GM21786 (cell line): ENCODE results near the gene HOXC4.
"Not testable (repeated sequence)": the region's sequence is repeated elsewhere in the genome, so short reads cannot be mapped to it uniquely, and the experiment has no call there.

ENCODE experiments used
- ATAC-seq: cut with Tn5 transposase; IDR thresholded peaks from one replicate; pipeline ENCODE4 v1.9.1; 2021; ENCODE audit not compliant: unreplicated experiment

The HOXC4 gene

DNA sequence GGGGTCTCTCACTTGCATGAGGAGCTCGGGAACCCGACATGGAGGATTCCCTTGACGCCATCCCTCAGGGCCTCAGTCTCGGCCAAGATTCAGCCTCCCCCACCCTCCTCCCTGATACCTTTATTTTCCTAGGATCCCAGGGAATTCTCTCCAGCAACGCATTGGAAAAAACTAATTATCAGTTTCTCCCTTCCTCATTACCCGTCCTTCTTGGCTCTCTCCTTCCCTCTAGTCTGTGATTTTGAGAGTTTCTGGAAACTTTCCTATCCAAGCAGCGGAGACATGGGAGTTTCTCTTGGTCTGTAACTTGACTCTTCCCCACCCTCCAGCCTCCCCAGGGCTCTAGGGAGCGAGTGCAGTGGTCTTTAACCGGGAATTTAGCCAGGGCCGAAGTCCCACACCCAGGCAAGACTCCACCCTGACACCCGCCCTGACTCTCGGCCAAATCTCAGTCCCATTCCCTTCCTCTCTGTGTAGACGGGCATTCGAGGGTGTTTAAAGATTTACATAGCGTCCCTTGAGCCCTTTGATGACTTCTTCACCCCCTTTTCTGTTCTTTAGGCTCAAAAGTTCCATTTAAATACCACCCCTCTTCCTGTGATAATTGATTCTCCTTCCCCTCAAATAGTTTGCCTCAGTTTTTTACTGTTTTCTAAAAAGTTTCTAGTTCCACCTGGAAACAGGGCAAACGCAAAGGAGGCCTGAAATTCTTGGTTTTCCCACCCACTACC, 14.1 kb upstream of the HOXC4 start:
- ATAC-seq, result no peak

DNA sequence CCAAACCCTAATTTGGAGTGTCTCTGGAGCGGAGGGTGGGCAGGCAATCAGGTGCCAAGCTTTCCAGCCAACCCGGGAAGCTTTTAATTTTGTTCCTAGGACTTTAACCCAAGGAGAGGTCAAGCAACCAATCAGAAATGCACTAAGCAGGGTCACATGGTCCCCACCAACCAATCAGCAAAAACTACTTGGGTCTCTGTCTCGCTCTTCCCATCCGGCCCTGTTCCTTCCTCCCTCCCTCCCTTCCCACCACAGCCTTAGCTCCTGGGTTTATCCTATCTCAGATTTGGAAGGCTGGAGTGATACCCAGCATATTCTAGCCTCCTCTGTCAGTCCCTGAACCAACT, 13.5 kb upstream of the HOXC4 start:
- no peak for ATAC-seq

DNA sequence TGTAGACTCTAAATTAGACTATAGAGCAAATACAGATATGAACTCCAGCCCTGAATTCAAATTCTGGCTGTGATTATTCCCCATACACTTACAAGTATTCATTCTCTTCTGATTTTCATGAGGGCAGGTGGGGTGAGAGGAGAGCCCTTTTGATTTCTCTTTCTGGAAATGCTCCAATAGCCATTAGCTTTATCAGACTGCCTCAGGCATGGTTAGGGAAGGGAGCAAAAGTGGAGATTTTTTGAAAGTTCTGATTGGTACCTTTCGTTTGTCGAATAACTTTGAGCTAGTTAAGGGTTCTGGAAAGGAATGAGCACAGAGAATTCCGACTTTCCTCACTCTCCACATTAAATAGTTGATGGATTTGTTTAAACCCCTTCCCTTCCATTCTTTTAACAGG, 13.0 kb upstream of the HOXC4 start:
- ATAC-seq, result no peak

DNA sequence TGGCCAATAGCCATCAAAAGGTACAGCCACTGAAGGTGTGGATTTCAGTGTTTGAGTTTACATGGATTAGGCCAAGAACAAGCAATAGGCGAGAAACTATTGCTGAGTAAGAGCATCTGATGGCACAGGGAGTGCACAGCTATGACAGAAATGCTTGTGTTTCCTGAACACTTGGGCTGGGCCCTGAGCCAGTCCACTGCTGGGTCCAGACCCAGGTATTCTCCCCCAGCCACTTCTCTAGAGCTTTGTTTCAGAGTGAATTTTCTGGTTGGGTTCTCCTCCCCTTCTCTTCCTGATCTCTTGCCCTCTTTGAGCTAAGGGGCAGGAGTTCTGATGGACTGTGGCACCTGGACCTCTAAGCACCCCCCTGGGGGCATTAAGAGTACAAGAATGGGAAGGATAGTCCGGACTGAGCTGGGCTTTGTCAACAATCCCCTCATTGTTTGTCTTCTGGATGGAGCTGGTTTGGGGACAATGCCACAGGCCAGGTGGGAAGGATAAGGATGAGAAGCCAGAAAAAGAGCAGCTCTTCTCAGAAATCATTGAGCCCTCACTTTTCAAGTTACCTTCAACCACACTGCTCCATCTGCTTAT, 12.4 kb upstream of the HOXC4 start:
- no peak for ATAC-seq

DNA sequence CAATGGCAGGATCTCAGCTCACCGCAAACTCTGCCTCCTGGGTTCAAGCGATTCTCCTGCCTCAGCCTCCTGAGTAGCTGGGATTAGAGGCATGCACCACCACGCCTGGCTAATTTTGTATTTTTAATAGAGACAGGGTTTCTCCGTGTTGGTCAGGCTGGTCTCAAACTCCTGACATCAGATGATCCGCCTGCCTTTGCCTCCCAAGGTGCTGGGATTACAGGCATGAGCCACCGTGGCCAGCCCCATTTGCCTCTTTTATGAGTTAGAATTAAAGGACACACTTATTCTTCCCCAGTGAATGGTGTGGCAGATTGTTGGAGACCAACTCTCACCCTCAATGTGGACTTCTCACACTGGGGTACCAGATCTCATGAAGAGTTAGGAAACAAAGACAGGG, 11.6 kb upstream of the HOXC4 start:
- ATAC-seq, result not testable (repeated sequence)

DNA sequence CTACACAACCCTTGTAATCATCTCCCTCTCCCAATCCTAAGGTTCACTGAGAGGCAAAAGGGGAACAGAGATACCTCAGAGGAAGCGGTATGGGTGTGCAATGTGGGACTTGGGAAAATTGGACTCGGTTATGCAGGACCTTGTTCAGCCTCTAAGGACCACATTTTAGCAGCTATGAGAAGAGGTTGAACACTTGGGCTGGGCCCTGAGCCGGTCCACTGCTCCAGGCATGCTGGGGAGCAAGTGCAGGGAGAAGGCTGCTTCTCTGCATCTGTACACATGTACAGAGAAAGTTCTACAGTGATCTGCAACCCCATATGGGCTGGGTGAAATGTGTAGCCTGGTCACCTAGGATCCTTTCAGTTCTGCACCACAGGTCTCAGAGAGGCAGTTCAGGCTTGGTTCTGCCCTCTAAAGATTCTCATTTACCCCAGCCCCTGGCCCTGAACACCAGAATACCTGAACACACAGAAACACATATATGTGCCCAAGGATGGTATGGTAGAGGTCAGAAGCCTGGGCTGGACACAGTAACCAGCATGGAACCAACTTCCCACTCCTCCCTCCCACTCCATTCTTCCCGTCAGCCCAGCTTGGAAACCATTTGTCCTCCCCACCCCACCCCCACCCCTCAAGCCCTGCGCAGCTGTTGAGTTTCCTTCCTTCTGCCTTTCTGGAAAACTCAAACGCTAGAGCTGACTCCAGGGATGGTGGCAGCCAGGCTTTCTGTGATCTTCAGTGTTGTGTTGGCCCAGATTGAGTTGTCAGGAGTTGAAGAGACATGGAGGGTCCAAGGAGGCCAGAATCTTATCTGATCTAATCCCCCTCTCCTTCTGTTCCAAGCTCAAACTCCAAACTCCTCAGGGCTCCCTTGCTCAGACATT, 10.4 kb upstream of the HOXC4 start:
- ATAC-seq, result no peak

DNA sequence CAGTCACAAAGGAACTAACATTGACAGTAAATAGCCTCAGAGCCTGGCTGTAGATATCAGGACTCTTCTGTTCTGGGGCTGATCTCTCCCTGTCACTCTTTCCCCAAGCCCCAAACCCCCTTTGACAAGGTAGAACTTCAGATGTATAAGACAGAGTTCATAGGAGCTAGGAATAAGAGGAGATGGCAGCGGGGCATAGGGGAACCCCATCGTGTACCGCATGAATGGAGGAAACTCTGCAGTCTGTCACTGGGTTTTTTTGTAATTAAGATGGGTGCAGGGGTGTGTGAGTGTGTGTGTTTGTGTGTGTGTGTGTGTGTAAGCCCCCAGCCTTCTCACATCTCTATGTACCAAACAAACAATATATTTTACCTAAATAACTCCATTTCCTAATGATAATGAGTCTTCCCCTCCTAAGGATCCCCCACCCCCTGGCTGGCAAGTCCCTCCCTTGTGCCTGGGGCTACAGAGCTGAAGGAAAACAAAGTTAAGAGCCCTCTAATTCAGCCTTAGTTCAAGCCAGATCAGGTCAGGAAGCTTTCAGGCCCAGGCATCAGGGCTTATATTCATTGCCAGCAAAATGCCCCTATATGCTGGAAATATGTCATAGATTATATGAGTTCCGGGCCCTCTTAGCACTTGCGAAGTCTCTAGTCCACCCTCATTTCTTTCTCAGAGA, 9.1 kb upstream of the HOXC4 start:
- ATAC-seq, result no peak

DNA sequence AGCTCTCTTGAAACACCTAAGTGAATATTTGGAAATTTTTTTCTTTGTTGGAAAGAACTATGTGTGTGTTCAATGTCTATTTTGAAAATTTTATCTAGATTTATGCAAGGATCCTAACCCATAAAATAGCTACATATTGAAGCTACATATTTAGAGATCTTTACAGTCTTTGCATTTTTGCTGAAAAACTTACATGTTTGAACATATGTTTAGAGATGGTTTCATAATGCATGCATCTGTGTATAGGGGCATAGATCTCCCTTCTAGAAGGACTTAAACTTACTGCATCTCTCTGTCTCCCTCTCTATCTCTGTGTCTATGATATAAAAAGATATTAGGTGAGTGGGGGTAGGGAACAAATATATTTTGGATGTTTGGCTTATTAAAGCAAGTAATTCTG, 8.2 kb upstream of the HOXC4 start:
- no peak for ATAC-seq

DNA sequence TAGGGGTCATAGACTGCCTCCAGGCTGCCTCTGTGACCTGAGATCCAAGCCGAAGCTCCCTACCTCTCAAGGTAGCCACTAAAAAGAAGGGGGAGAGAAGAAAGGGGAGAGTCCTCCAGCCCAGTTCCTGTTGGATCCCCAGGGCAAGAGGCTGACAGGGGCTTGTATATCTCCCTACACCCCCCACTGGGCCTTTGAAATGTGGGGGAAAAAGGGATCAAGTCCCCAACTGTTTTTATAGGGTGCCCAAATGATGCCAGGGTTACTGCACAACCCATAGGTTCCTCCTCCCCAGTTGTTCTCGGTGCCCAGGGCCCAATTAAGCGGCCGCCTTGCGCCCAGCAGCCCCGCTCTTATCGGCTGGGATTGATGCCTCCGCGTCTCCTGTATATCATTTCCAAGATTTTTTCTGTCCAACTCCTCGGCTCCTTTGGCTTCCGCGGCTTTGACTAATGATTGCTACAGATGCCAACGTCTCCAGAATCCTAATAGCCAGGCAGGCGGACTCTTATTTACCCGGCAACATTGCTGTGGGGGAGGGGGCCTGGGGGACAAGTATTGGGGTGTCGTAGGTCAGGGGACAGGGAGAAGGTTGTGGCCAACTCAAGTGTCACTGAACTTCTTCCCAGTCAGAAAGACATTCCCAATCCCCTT, 7.6 kb upstream of the HOXC4 start:
- ATAC-seq, result no peak

DNA sequence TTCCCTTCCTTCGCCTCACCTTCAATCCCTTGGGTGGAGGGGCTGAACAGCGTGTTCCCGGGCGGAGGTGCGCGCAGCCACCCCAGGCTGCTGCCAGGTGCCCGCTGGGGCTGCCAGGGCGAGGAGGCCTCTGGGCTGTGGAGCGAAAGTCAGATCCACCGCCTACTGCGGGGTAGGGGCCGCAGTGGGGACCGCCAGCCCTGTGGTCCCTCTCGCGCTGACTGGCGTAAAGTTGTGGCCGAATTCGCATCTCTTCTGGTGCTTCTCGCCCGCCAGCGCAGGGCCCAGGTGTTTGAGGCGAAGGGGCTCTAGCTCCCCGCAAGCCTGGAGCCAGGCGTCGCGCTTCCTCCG, 6.9 kb upstream of the HOXC4 start:
- ATAC-seq, result no peak

DNA sequence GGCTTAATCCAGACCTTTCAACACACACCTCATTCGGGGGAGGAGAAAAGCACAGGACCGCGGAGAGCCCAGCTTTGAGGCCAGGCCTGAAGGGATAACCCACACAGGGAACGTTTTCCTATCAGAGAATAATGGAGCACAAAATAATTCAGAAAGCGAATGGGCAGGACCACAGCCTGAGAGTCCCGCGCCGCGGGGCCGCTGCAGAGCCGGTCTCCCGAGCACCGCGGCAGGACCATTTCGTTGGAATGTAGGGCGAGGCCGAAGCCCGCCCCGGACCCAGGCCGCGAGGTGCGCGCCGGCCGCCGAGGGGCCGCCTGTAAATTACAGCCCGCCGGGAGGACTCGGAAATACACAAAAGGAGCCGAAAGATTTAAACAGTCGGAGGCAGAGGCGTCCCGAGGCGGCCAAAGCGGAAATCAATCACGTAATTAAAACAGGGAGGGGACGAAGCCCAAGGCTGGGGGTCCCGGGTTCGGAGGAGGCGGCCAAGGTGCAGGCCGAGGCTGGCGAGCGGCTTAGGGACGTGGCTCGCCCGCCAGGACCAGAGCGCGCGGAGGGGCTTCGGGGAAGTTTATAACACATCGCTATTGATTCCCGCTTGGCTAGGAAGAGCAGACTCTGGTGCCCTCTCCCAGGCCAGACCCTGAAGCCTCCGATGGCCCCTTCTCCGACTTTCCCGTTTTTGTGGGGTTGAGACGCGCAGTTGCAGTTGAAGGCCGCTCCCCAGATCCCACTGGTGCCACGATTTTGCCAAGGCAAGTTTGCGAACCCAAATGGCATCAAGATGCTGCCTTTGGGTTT, 6.3 kb upstream of the HOXC4 start:
- no peak for ATAC-seq

DNA sequence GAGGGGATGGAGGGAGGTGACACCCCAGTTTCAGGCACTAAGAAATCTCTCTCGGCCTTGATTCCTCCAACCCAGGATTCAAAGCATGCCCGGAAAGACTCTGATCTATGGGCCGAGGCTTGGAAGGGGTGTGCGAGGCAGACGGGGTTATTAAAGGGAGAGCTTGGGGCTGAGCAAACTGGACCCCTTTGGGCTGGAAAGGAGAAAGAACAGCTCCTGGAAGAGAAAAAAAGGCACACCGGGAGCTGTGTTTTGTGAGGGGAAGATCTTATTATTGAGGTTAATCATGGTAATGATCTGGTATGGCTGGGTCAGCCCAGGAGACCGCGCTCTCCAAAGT, 5.7 kb upstream of the HOXC4 start:
- no peak for ATAC-seq

DNA sequence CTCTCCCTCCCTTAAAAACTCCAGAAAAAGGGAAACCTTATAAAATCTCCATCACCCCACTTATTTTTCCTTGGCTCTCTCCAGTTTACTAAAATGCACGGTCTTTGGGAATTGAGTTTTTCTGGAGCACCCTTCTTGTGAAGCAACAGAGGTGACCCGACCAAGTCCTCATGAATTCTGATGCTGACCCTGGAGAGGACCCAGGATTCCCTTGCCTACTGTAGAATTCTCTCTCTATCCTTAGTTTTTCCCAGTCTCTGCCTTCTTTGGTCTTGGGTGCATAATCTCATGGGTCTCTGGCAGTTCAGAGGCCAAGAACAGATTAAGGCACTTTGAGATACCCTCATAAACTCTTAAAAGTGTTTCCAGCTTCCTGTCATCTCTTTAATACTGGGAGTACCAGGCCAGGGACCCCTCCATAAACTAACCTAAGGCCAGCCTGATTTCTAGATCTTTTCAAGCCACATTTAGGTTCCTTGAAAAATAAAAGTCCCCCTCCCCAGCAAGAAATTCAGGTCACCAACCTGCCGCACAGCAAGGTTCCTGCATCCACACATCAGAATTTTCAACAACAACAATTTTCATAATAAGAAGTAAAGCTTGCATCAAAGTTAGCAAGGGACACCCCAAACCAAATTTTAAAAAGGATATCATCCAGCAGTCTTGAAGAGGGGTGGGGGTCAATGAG, 5.1 kb upstream of the HOXC4 start:
- no peak for ATAC-seq

DNA sequence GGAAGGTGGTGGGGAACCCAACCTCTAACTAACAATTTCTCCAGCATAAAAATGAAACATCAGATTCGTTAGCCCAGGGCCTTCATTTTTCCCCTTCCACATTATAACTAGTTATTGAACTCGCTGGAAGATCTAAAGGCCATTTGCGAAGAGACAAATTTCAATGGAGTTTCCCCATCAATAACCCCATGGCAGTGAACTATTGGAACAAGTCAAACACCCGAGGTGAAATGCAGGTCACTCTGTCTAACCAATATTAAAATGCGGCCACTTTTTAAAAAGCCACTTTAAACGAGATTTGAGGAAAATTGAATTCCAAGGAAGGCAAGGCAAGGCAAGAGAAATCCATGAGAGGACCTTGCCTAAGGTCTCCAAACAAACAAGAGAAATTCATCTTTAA, 4.5 kb upstream of the HOXC4 start:
- no peak for ATAC-seq

DNA sequence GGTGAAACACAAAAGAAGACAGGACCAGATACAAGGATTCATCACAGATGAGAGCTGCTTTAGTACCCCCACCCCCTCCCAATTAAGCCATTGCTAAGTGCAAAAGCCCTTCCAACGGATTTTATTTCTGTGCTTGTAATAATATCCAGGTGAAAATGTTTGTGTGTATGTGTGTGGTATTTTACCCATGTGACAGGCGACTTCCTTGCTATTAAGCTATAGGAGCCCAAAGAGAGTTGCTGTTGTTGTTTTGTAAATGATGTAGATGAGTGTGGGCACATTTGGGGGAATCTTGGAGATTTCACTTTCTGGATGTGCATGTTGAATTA, 3.2 kb upstream of the HOXC4 start:
- no peak for ATAC-seq

DNA sequence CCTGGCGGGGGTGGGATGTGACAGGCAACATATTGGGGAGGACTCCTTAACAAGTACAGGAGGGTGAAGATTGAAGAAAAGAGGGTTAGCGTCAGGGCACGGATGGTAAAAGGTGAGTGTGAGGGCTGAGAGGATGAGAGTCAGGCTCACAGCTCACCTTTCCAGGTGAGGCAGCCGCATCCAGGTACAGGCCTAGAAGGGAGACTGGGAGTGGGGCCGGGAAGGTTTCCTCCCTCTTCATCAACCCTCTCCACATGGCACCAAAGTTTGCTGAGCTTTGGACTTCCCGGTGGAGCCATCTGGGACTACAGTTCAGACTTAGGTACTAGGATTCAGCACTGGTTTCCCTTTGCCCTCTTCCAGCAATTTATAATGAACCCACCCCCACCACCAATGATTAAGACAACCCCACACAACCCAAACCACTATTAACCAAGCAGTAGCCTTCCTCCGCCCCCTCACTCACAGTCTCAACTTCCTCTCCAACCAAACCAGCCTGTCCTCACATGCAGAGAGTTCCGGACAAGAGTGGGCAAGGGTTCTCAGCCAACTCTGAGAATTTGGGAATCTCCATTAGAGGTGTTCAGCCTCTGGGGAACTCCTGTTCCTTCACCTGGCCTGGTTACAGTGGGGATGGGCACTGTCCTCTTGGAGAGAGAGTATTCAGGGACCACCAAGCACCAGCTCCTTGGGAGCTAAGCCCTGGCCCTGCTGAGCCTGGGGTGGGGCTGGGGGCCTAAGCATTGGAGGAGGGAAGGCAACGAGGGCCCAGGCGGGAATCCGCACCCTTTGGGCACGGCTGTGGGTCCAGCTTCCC, 2.4 kb upstream of the HOXC4 start:
- ATAC-seq, result no peak

DNA sequence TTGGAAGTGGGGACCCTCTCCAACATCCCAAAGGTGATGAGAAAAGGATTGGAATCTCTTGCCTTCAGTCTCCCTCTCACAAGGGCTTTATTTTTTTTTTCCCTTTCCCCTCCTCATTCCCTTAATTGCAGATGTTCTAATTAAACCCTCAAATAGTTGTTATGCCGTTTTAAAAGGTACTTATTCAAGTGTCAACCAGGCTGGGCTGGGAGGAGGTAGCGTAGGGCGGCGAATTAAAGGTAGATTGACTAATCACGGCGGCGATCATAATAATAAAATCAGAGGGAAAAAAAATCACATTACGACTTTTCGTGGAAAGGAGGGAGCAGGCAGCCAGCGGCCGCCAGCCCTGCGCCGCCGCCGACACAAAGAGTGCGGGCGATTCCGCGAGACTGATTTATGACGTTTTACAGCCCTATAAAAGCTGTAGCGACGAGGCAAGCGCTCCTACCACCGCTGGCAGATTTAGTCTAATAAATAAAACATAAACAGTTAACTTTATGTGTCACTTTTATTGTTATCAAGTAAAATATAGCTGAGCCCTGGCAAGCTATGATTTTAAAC, 1.7 kb upstream of the HOXC4 start:
- ATAC-seq, result no peak

DNA sequence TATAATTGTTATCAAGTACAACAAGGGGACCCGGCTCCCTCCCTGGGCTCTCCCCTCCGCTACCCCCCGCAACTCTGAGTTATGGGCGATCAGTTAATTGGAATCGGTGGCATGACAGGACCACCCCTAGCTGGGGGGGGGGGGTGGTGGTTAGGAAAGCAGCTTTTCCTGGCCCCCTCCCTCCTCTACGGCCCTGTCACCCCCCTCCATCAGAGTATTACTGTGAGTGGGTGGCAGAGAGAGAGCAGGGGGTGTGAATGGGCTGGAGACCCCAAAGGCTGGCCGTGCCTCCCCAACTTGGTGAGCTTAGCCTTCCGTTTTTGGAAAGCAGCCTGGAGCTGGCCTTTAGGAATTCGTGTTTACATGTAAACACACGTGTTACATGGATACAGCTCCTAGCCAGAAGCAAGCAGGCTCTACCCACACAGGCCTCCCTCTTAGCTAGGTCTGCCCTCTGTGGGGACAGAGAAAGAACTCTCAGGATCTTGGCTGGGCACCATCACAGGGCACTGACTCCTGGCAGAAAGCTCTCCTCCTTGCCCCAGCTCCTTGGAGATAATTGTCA, 1.1 kb upstream of the HOXC4 start:
- peak; percentile 4 for ATAC-seq
